GM21423 (cell line): ENCODE data around the gene SLC25A39.

Experiments
- ATAC-seq: cut with Tn5 transposase; IDR thresholded peaks from one replicate; pipeline ENCODE4 v1.9.1; 2021; ENCODE audit warnings: mild to moderate bottlenecking, moderate library complexity; ENCODE audit not compliant: unreplicated experiment

Gene SLC25A39

DNA sequence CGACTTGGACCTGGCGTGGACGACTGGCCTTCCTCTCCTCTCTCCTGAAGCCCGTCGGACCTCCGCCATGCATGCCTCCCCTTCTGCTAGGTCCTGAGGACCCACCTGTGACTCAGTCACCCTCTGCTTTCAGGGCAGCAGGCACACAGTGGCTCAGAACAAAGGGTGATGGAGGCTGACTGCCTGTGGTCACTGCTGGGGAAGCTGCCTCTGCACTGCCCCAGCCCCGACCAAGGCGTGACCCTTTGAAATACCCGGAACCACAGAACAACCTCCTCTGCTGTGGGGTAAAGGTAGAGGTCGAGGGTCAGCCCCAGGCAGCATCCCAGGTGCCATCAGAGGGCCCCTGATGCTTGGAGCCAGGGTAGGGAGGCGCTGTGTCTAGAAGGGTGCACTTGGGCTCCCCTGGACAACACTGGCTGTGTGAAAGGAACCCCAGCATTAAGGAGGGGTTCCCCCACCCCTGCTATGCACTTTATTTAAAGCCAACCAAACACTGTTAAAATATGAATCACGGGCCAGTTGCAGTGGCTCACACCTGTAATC lies 44.2 kb downstream of the SLC25A39 start:
- no peak for ATAC-seq

DNA sequence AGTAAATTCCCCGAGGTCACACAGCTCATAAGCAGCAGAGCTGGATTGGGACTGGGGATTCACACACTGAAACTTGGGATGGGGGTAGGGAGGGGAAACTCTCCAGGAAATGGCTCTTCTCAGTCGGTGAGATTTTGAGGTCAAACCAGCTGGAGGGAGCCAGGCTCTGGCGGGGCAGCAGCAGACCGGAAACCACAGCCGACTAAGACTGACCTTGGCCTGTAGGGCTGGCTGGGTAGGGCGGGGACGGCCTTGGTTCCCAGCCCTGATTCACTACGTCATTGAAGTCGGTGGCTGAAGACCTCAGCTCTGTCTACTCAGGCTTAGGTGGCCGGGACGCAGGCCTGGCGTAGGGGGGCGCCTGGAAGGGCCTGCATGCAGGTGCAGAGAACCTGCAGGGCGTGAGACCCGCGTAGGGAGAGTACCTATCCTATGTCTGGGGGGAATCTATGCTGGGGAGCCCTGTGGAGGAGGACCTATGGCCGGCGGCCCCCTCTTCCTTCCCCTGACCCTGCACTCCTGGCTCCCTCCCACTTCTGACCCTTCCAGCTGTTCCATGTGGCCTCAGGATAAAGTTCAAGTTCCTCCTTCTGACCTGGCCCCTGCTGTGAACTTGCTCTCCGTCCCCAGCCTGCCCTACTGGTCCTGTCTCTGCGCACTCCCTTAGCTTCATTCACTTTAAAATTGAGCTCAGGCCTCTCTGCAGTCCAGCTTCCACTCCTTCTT lies 44.8 kb downstream of the SLC25A39 start:
- peak; percentile 92 for ATAC-seq

DNA sequence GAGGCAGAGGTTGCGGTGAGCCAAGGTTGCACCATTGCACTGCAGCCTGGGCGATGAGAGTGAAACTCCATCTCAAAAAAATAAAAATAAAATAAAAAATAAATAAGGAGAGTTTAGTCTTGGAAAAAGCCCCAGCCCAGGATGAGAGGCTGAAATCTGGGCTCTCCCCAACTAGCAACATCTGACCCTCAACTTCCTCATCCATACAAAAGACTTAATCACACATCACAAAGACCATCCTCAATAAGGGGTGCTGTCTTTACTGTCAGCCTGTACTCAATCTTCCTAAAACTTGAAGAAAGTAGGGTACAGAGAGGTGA lies 45.3 kb downstream of the SLC25A39 start:
- no peak for ATAC-seq

DNA sequence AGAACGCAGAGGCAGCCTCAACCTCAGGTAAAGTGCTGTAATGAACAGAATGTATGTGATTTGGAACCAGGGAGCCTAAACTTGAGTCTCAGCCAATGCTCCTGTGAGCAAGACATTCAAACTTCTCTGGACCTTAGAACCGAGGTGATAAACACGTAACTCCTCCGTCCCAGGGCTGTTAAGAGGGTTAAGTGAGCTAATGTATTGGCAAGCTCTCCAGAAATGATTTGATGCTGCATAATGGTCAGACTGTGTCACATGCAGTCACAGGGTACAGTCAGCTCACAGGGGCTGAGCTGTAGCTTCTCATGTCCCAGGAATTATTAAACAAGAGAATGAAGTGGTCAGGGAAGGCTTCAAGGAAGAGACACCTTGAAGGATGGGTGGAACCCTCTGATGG lies 46.6 kb downstream of the SLC25A39 start:
- ATAC-seq = no peak

DNA sequence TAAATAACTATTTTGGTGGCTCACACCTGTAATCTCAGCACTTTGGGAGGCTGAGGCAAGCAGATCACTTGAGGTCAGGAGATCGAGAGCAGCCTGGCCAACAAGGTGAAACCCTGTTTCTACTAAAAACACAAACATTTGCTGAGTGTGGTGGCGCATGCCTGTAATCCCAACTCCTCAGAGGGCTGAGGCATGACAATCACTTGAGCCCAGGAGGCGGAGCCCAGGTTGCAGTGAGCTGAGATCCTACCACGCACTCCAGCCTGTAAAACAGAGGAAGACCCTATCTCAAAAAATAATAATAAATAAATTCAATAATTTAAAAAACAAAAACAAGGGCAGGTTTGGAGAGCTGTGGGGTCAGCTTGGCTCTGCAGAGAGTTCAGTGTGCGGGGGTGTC lies 51.0 kb downstream of the SLC25A39 start:
- ATAC-seq = no peak

DNA sequence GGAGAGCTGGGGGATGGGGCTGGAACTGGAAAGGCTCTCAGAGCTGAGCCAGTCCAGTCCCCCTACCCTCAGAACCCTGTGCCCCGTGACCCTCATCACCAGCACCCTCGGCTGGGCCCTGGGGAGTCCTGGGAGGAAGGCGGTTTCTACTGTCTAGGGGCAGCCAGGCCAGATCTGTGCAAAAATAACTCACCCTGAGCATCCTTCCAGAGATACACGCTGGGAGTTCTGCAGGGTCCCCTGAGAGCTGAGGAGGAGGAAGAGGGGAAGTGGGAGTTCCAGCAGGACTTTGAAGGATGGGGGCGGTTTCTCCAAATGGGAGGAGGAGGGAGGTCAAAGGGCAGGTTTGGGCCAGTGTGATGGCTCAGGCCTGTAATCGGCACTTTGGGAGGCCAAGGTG lies 51.7 kb downstream of the SLC25A39 start:
- ATAC-seq = no peak

DNA sequence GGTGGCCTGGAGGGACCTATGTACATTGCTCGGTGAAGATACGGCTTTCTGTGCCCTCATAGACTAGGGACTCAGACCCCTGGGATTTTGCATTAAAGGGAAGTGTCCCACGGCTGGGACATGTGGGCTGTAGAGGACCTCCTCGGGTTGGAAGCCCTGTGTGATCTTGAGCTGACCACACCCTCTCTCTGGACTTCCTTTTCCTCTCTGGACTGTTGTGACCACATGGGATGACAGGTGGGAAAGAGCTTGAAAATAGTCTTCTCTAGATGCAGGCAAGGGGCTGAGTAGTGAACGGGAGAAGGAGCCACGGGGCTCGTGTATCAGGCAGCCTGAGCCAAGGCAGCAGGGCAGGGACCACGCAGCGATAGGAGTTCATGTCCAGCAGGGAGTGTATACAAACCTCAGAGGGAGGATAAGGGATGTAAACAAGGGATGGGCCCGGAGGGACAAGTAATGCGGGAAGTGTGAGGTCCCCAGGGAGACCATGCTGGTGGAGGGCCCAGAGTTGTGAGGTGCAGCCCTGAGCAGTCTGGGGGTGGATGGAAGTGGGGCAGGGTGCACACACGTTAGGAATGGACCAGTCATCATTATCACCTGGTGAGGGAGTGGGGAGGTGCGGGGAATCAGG lies 52.2 kb downstream of the SLC25A39 start:
- ATAC-seq = no peak
